ENCODE data around the gene CDH26. TPM values are rescaled to one million over a fixed set of nuclear protein-coding genes. Genes with fewer than 3 reads are reported as not detected.
A peak's percentile ranks its signal among the peaks of the same experiment; 100 is the strongest.

CDH26 gene
- total RNA-seq, 1 donor from 2014 or later, result 6.9 TPM

GRCh38 chr20:59925359-59925758 is 32.9 kb upstream of the CDH26 start:
- Mint-ChIP-seq H3K36me3 (no peaks in the 10 kb centered on the region), H3K4me1 (ENCODE audit: unreplicated experiment) (peaks cover 15% of the 10 kb centered on the region), H3K27me3 (no peaks in the 10 kb centered on the region), H3K4me3 (no peak overlapping the region), H3K27ac (no peak overlapping the region), H3K9me3 (no peaks in the 10 kb centered on the region)
- no peak for TF ChIP-seq CTCF (conservative IDR thresholded peaks at IDR 0.05)
- DNase-seq (ENCODE audit: extremely low spot score, unreplicated experiment), result no peak

GRCh38 chr20:59925899-59926298 is 32.3 kb upstream of the CDH26 start:
- Mint-ChIP-seq H3K4me1 (ENCODE audit: unreplicated experiment) (peaks cover 15% of the 10 kb centered on the region), H3K9me3 (no peaks in the 10 kb centered on the region), H3K27me3 (no peaks in the 10 kb centered on the region), H3K4me3 (no peak overlapping the region), H3K27ac (no peak overlapping the region), H3K36me3 (no peaks in the 10 kb centered on the region)
- TF ChIP-seq CTCF (conservative IDR thresholded peaks at IDR 0.05), result no peak
- no peak for DNase-seq (ENCODE audit: extremely low spot score, unreplicated experiment)

- Mint-ChIP-seq H3K4me1 (ENCODE audit: unreplicated experiment) (peaks cover 12% of the 10 kb centered on the region), H3K36me3 (no peaks in the 10 kb centered on the region), H3K27me3 (peaks cover 3% of the 10 kb centered on the region), H3K27ac (peak overlapping the region; percentile 11), H3K4me3 (peak overlapping the region; percentile 83), H3K9me3 (no peaks in the 10 kb centered on the region)
- no peak for TF ChIP-seq CTCF (conservative IDR thresholded peaks at IDR 0.05)
- DNase-seq (ENCODE audit: extremely low spot score, unreplicated experiment), result no peak
These were observed 26.5 kb upstream of the CDH26 start for GRCh38 chr20:59931511-59932312.

GRCh38 chr20:59932616-59933295 is 25.5 kb upstream of the CDH26 start:
- TF ChIP-seq CTCF (conservative IDR thresholded peaks at IDR 0.05), result no peak
- Mint-ChIP-seq H3K36me3 (no peaks in the 10 kb centered on the region), H3K9me3 (no peaks in the 10 kb centered on the region), H3K4me3 (no peak overlapping the region), H3K4me1 (ENCODE audit: unreplicated experiment) (peaks cover 16% of the 10 kb centered on the region), H3K27me3 (peaks cover 3% of the 10 kb centered on the region), H3K27ac (no peak overlapping the region)
- no peak for DNase-seq (ENCODE audit: extremely low spot score, unreplicated experiment)

GRCh38 chr20:59933296-59933848 is 24.9 kb upstream of the CDH26 start, which contains the start of gene SYCP2:
SYCP2 (minus strand) TSS chr20:59933637; CDS start chr20:59922413, 11,224 bp downstream.
- Mint-ChIP-seq H3K4me1 (ENCODE audit: unreplicated experiment) (peaks cover 23% of the 10 kb centered on the region), H3K4me3 (peak within 1 kb of the TSS; percentile 84), H3K9me3 (no peaks in the 10 kb centered on the region), H3K36me3 (peaks cover 3% of the 10 kb centered on the region), H3K27me3 (peaks cover 3% of the 10 kb centered on the region), H3K27ac (no peak within 1 kb of the TSS)
- TF ChIP-seq CTCF (conservative IDR thresholded peaks at IDR 0.05), result no peak
- DNase-seq (ENCODE audit: extremely low spot score, unreplicated experiment), result no peak
